SU-DHL-6 (cell line): ENCODE results near the gene SCFD2.

ENCODE experiments used
- H2AFZ ChIP-seq: fragments of 200-600 bp; sonication (generic); 2 replicates; pipeline ENCODE4 v1.6.1; 2014; ENCODE audit warnings: low read depth, mild to moderate bottlenecking, moderate library complexity, mixed read lengths, antibody characterized with exemption, low read length; ENCODE audit not compliant: severe bottlenecking
- H3F3A ChIP-seq: fragments of 200-600 bp; shearing (Covaris generic); 2 replicates; pipeline ENCODE4 v1.6.0; 2016; ENCODE audit warnings: antibody characterized with exemption, mild to moderate bottlenecking; ENCODE audit not compliant: insufficient read depth
- H3K27ac ChIP-seq: fragments of 200-600 bp; sonication (generic); 2 replicates; pipeline ENCODE4 v1.5.1; 2016; ENCODE audit warnings: low read depth, mild to moderate bottlenecking, low read length, moderate library complexity, mixed read lengths
- H3K27me3 ChIP-seq: fragments of 200-600 bp; sonication (generic), shearing (Covaris generic); 2 replicates; pipeline ENCODE4 v1.6.0; 2014; ENCODE audit warnings: mild to moderate bottlenecking, low read length
- H3K36me3 ChIP-seq: fragments of 200-600 bp; sonication (generic); 2 replicates; pipeline ENCODE4 v1.6.1; 2014; ENCODE audit warnings: mild to moderate bottlenecking, low read length, mixed read lengths
- H3K4me2 ChIP-seq: fragments of 300-600, 200-600 bp; shearing (Covaris generic), sonication (generic); 2 replicates; pipeline ENCODE4 v1.6.0; 2014; ENCODE audit warnings: low read length, low read depth, mild to moderate bottlenecking; ENCODE audit not compliant: poor library complexity, severe bottlenecking
- H3K4me3 ChIP-seq: fragments of 200-600 bp; sonication (generic); 2 replicates; pipeline ENCODE4 v1.5.1; 2014; ENCODE audit warnings: antibody characterized with exemption, low read length, mild to moderate bottlenecking, mixed read lengths; ENCODE audit not compliant: insufficient read depth, poor library complexity, severe bottlenecking
- H3K79me2 ChIP-seq: fragments of 200-600 bp; sonication (generic); 2 replicates; pipeline ENCODE4 v1.6.1; 2014; ENCODE audit warnings: mild to moderate bottlenecking, low read length, moderate library complexity; ENCODE audit not compliant: insufficient read depth
- H3K9ac ChIP-seq: fragments of 200-600 bp; sonication (generic); 2 replicates; pipeline ENCODE4 v1.7.0; 2014; ENCODE audit warnings: mild to moderate bottlenecking, low read length
- H3K9me2 ChIP-seq: fragments of 200-600 bp; sonication (generic); replicated peaks from 2 replicates; pipeline ENCODE4 v1.6.1; 2014; ENCODE audit warnings: low read length; ENCODE audit not compliant: insufficient read depth
- H3K9me3 ChIP-seq: fragments of 200-600 bp; sonication (generic); 2 replicates; pipeline ENCODE4 v1.6.1; 2014; ENCODE audit warnings: low read length, mixed read lengths; ENCODE audit not compliant: insufficient read depth
- H4K20me1 ChIP-seq: fragments of 200-600 bp; sonication (generic); 2 replicates; pipeline ENCODE4 v1.6.1; 2014; ENCODE audit warnings: low read depth, mild to moderate bottlenecking, antibody characterized with exemption, low read length, moderate library complexity, mixed read lengths
- EZH2phosphoT487 ChIP-seq: fragments of 200-600 bp; sonication (generic), shearing (Covaris generic); conservative IDR thresholded peaks from 2 replicates; pipeline ENCODE4 v1.6.1; 2018; ENCODE audit warnings: mild to moderate bottlenecking, antibody characterized with exemption, low read length, moderate library complexity, mixed read lengths
- TF ChIP-seq, protein P1 (sequence below): fragments of 200-600 bp; sonication (generic); IDR thresholded peaks from one replicate; pipeline ENCODE4 v1.5.1; 2017; ENCODE audit warnings: antibody characterized with exemption, mild to moderate bottlenecking, low read length, moderate library complexity; ENCODE audit not compliant: insufficient read depth, poor library complexity, severe bottlenecking

SCFD2 gene

DNA sequence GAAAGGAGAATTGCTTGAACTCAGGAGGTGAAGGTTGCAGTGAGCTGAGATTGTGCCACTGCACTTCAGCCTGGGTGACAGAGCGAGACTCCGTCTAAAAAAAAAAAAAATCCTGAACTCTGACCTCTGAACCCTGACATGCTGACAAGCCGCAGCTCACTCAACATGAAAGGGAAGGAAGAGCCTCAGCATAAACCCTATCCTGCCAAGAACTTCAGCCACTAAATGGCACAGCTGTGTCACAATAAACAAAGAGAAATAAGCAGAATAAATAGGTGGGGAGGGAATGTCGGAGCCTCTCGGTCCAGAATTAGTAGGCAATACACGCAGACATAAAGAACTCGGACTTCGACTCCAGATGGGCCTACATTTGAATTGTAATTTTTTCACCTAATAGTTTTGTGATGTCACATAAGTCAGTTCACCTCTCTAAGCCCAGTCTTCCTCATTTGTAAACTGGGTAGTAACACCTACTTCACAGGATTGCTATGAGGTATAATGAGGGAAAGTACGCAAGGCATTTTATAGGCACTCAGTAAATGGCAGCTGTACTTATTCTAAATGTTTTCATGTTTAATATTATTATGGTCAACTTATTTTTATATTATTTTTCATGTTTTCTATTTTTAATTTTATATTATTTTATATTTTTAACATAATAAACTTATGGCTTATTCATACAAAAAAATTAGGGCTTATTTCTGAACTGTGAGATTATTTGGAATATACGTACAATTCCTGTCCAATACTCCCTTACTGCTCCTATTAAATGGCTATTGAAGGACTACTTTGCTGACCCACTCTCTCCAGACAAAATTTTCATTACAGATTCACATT, 243.4 kb downstream of the SCFD2 start:
- H3K27me3 ChIP-seq, result no peaks in the 10 kb centered on the region
- no peak overlapping the region for H2AFZ ChIP-seq
- H3K4me2 ChIP-seq, result no peak overlapping the region
- H4K20me1 ChIP-seq, result no peaks in the 10 kb centered on the region
- no peaks in the 10 kb centered on the region for H3K79me2 ChIP-seq
- H3K9me3 ChIP-seq, result no peaks in the 10 kb centered on the region
- H3K36me3 ChIP-seq, result no peaks in the 10 kb centered on the region
- TF ChIP-seq, protein P1, sequence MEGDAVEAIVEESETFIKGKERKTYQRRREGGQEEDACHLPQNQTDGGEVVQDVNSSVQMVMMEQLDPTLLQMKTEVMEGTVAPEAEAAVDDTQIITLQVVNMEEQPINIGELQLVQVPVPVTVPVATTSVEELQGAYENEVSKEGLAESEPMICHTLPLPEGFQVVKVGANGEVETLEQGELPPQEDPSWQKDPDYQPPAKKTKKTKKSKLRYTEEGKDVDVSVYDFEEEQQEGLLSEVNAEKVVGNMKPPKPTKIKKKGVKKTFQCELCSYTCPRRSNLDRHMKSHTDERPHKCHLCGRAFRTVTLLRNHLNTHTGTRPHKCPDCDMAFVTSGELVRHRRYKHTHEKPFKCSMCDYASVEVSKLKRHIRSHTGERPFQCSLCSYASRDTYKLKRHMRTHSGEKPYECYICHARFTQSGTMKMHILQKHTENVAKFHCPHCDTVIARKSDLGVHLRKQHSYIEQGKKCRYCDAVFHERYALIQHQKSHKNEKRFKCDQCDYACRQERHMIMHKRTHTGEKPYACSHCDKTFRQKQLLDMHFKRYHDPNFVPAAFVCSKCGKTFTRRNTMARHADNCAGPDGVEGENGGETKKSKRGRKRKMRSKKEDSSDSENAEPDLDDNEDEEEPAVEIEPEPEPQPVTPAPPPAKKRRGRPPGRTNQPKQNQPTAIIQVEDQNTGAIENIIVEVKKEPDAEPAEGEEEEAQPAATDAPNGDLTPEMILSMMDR, result no peak
- no peak for TF ChIP-seq EZH2phosphoT487
- H3K27ac ChIP-seq, result no peak overlapping the region
- no peaks in the 10 kb centered on the region for H3F3A ChIP-seq
- no peak overlapping the region for H3K4me3 ChIP-seq
- H3K9ac ChIP-seq, result no peak overlapping the region
- H3K9me2 ChIP-seq, result no peaks in the 10 kb centered on the region

DNA sequence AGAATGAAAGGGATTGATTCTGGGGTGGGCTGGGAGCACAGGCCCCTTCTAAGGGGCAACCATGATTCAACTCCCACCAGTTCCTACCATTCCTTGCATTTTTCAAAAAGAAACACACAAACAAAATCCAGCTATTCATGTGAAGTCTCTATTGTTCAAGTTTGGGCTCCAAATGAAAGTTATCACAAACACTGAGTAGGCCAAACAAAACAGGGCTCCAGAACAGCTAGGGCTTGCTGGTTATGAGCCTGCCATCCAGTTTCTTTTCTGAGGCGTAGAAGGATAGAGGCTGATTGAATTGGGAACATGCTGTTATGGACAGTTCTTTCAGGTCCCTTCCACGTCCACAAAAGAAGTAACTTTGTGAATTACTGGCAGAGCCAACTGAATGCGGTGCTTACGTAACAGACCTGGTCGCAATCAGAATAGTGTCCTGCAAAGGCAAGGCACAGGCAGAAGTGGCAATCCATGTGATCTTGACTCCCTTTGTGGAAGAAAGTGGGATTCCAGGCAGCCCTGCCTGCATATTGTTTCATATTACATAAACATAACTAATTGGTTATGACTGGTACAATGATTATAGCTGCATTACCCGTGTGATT, 244.5 kb downstream of the SCFD2 start:
- no peaks in the 10 kb centered on the region for H3K9me3 ChIP-seq
- H3K27ac ChIP-seq, result no peak overlapping the region
- H3F3A ChIP-seq, result no peaks in the 10 kb centered on the region
- no peak overlapping the region for H3K9ac ChIP-seq
- H3K79me2 ChIP-seq, result no peaks in the 10 kb centered on the region
- H3K27me3 ChIP-seq, result no peaks in the 10 kb centered on the region
- no peaks in the 10 kb centered on the region for H3K36me3 ChIP-seq
- no peak for TF ChIP-seq EZH2phosphoT487
- TF ChIP-seq, protein P1, result no peak
- H4K20me1 ChIP-seq, result no peaks in the 10 kb centered on the region
- no peaks in the 10 kb centered on the region for H3K9me2 ChIP-seq
- no peak overlapping the region for H3K4me2 ChIP-seq
- no peak overlapping the region for H2AFZ ChIP-seq
- H3K4me3 ChIP-seq, result no peak overlapping the region

DNA sequence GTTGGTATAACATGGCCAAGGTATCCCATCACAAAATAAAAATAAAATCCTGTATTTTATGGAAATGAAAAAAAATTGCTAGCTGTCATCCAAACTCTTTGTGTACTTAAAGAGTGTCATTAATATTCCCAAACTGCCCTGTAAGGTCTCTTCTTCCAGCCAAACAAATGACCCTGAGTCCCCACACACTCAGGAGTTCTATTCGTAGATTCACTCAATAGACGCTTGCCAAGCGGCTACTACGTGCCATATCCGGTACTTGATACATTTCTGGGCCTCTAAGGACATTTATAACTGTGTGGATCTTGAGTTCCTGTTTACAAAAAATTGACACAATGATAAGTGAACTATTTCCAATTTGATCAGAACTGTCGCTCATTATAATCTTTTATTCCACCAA, 245.1 kb downstream of the SCFD2 start:
- no peaks in the 10 kb centered on the region for H3K36me3 ChIP-seq
- H4K20me1 ChIP-seq, result no peaks in the 10 kb centered on the region
- H3K4me2 ChIP-seq, result no peak overlapping the region
- no peaks in the 10 kb centered on the region for H3F3A ChIP-seq
- no peak overlapping the region for H3K9ac ChIP-seq
- H2AFZ ChIP-seq, result no peak overlapping the region
- TF ChIP-seq, protein P1, result no peak
- TF ChIP-seq EZH2phosphoT487, result no peak
- H3K27ac ChIP-seq, result no peak overlapping the region
- H3K9me2 ChIP-seq, result no peaks in the 10 kb centered on the region
- H3K79me2 ChIP-seq, result no peaks in the 10 kb centered on the region
- no peaks in the 10 kb centered on the region for H3K27me3 ChIP-seq
- no peaks in the 10 kb centered on the region for H3K9me3 ChIP-seq
- H3K4me3 ChIP-seq, result no peak overlapping the region
